HEK293 (cell line): Measurements from ENCODE around the gene NPAT.

ENCODE experiments used
- CTCF ChIA-PET: fragments of 350-600 bp; formaldehyde crosslinking; extraction: SDS; loops from one replicate; lab custom pipeline; 2021; ENCODE audit warnings: antibody characterized with exemption; lab: Yijun Ruan, JAX
- POLR2A ChIA-PET: fragments of 300-600 bp; formaldehyde crosslinking; extraction: SDS; loops from one replicate; lab custom pipeline; 2020; ENCODE audit warnings: antibody characterized with exemption, inconsistent platforms; lab: Yijun Ruan, JAX
- H3K27ac ChIP-seq: fragments of 200-500 bp; sonication (Bioruptor generic); 2 replicates; pipeline ENCODE4 v1.5.1; 2014; ENCODE audit warnings: low read depth, low read length, control low read depth, inconsistent platforms; ENCODE audit errors: extremely low read depth
- H3K36me3 ChIP-seq, 2 experiments: fragments of 200-500 bp in 1 of 2; sonication (Bioruptor generic) in 1 of 2; 1 replicate in 1 of 2; 2 replicates in 1 of 2; pipeline ENCODE4 v1.5.1; 2014 to 2017; ENCODE audit warnings: inconsistent platforms in 2 of 2, low read length in 2 of 2; ENCODE audit not compliant: control insufficient read depth in 2 of 2, insufficient read depth in 1 of 2
- H3K4me1 ChIP-seq: fragments of 200-500 bp; sonication (Bioruptor generic); 2 replicates; pipeline ENCODE4 v1.5.1; 2014; ENCODE audit warnings: mild to moderate bottlenecking, low read length, inconsistent platforms; ENCODE audit not compliant: control insufficient read depth, insufficient read depth
- H3K4me3 ChIP-seq: 2 replicates; pipeline ENCODE4 v1.5.1; 2011; ENCODE audit warnings: low read depth, mild to moderate bottlenecking, control low read depth, low read length, moderate library complexity
- H3K9me3 ChIP-seq: fragments of 200-500 bp; sonication (Bioruptor generic); 2 replicates; pipeline ENCODE4 v1.5.1; 2014; ENCODE audit warnings: low read depth, low read length, inconsistent platforms; ENCODE audit not compliant: control insufficient read depth, insufficient read depth
- EGR2 ChIP-seq: fragments of 450-650 bp; formaldehyde crosslinking; IDR thresholded peaks from 2 replicates; pipeline ENCODE4 v1.5.1; 2016; ENCODE audit warnings: low read depth, missing biosample characterization, missing genetic modification characterization
- OSR2 ChIP-seq: fragments of 450-650 bp; formaldehyde crosslinking; IDR thresholded peaks from 2 replicates; pipeline ENCODE4 v1.5.1; 2016; ENCODE audit warnings: missing biosample characterization, missing genetic modification characterization
- PRDM6 ChIP-seq: fragments of 450-650 bp; formaldehyde crosslinking; IDR thresholded peaks from 2 replicates; pipeline ENCODE4 v1.5.1; 2017; ENCODE audit warnings: missing biosample characterization, missing genetic modification characterization
- TRIM28 ChIP-seq: IDR thresholded peaks from 2 replicates; pipeline ENCODE4 v1.6.1; 2011; ENCODE audit warnings: low read length, control low read depth, borderline replicate concordance
- YY2 ChIP-seq: fragments of 450-650 bp; formaldehyde crosslinking; IDR thresholded peaks from 2 replicates; pipeline ENCODE4 v1.5.1; 2016; ENCODE audit warnings: missing biosample characterization, missing genetic modification characterization
- ZFP41 ChIP-seq: fragments of 450-650 bp; formaldehyde crosslinking; IDR thresholded peaks from 2 replicates; pipeline ENCODE4 v1.5.1; 2016; ENCODE audit warnings: missing biosample characterization, missing genetic modification characterization, borderline replicate concordance
- ZNF10 ChIP-seq: fragments of 450-650 bp; formaldehyde crosslinking; IDR thresholded peaks from 2 replicates; pipeline ENCODE4 v1.5.1; 2017; ENCODE audit warnings: missing biosample characterization, missing genetic modification characterization
- ZNF121 ChIP-seq: fragments of 450-650 bp; formaldehyde crosslinking; IDR thresholded peaks from 2 replicates; pipeline ENCODE4 v1.5.1; 2016; ENCODE audit warnings: missing biosample characterization, missing genetic modification characterization
- ZNF146 ChIP-seq: fragments of 450-650 bp; formaldehyde crosslinking; IDR thresholded peaks from 2 replicates; pipeline ENCODE4 v1.5.1; 2016; ENCODE audit warnings: missing biosample characterization, missing genetic modification characterization
- ZNF174 ChIP-seq: fragments of 450-650 bp; formaldehyde crosslinking; IDR thresholded peaks from 2 replicates; pipeline ENCODE4 v1.5.0; 2017; ENCODE audit warnings: missing biosample characterization, mild to moderate bottlenecking, missing genetic modification characterization
- ZNF184 ChIP-seq: fragments of 450-650 bp; IDR thresholded peaks from 2 replicates; pipeline ENCODE4 v1.5.1; 2018; ENCODE audit warnings: missing biosample characterization, mild to moderate bottlenecking, missing genetic modification characterization
- ZNF280C ChIP-seq: fragments of 450-650 bp; formaldehyde crosslinking; IDR thresholded peaks from 2 replicates; pipeline ENCODE4 v1.5.1; 2016; ENCODE audit warnings: missing biosample characterization, missing genetic modification characterization
- ZNF394 ChIP-seq: fragments of 450-650 bp; formaldehyde crosslinking; IDR thresholded peaks from 2 replicates; pipeline ENCODE4 v1.5.1; 2016; ENCODE audit warnings: missing biosample characterization, missing genetic modification characterization, mild to moderate bottlenecking, moderate library complexity, borderline replicate concordance
- ZNF423 ChIP-seq: fragments of 450-650 bp; formaldehyde crosslinking; IDR thresholded peaks from 2 replicates; pipeline ENCODE4 v1.5.1; 2016; ENCODE audit warnings: missing biosample characterization, missing genetic modification characterization
- ZNF654 ChIP-seq: fragments of 450-650 bp; formaldehyde crosslinking; IDR thresholded peaks from 2 replicates; pipeline ENCODE4 v1.5.1; 2016; ENCODE audit warnings: low read depth, missing biosample characterization, missing genetic modification characterization
- ZNF664 ChIP-seq: fragments of 450-650 bp; formaldehyde crosslinking; IDR thresholded peaks from 2 replicates; pipeline ENCODE4 v1.5.1; 2016; ENCODE audit warnings: missing biosample characterization, missing genetic modification characterization
- ZSCAN23 ChIP-seq: fragments of 450-650 bp; formaldehyde crosslinking; IDR thresholded peaks from 2 replicates; pipeline ENCODE4 v1.5.1; 2016; ENCODE audit warnings: missing biosample characterization, missing genetic modification characterization

NPAT gene

GRCh38 chr11:108237058-108237481 lies 14.6 kb upstream of the NPAT start:
- no peak overlapping the region for H3K27ac ChIP-seq
- ChIA-PET CTCF (interaction anchor here (0.8 kb wide), 1 partner anchor 14 kb away, joined by 5 read pairs; the partner anchor contains the start of gene ATM), POLR2A (no interaction called here)

GRCh38 chr11:108235633-108236032 lies 13.2 kb upstream of the NPAT start:
- no peak overlapping the region for H3K4me3 ChIP-seq
- peaks cover 5 to 76% of the 10 kb centered on the region in 2 experiments for H3K36me3 ChIP-seq
- no peaks in the 10 kb centered on the region for H3K9me3 ChIP-seq
- no peak overlapping the region for H3K27ac ChIP-seq
- H3K4me1 ChIP-seq = no peaks in the 10 kb centered on the region
- TF ChIP-seq ZNF423 (tag by site-specific recombination) (no peak), ZFP41 (tag by site-specific recombination) (no peak), ZNF664 (no peak), ZNF184 (tag by site-specific recombination) (no peak), ZNF654 (tag by site-specific recombination) (no peak), ZNF10 (tag by site-specific recombination) (no peak), ZNF121 (tag by site-specific recombination) (no peak), TRIM28 (no peak), YY2 (no peak), OSR2 (tag by site-specific recombination) (no peak), ZNF174 (tag by site-specific recombination) (no peak)
- ChIA-PET CTCF (interaction anchor here (0.6 kb wide), 1 partner anchor 91 kb away, joined by 5 read pairs; no protein-coding TSS in a partner anchor), POLR2A (no interaction called here)

More at GRCh38 chr11:108237058-108237481, 14.6 kb upstream of the NPAT start:
- TF ChIP-seq ZNF394 (tag by site-specific recombination) (no peak), ZSCAN23 (tag by site-specific recombination) (no peak), ZNF10 (tag by site-specific recombination) (no peak)
- no peaks in the 10 kb centered on the region for H3K9me3 ChIP-seq
- no peaks in the 10 kb centered on the region for H3K4me1 ChIP-seq
- no peak overlapping the region for H3K4me3 ChIP-seq
- H3K36me3 ChIP-seq = peaks cover 5 to 73% of the 10 kb centered on the region in 2 experiments

- peaks cover 5 to 76% of the 10 kb centered on the region in 2 experiments for H3K36me3 ChIP-seq
- POLR2A ChIA-PET = no interaction called here
- CTCF ChIA-PET = no interaction called here
- TF ChIP-seq ZNF146 (tag by site-specific recombination) (no peak), ZNF174 (tag by site-specific recombination) (no peak), ZNF280C (tag by site-specific recombination) (no peak), EGR2 (tag by site-specific recombination) (no peak), PRDM6 (tag by site-specific recombination) (0 out of 2 replicates have a peak, but pooled peaks have one; percentile 5)
- TF ChIP-seq, all 188 proteins: peak for 1
- no peak overlapping the region for H3K27ac ChIP-seq
- H3K4me1 ChIP-seq = no peaks in the 10 kb centered on the region
- H3K9me3 ChIP-seq = no peaks in the 10 kb centered on the region
- no peak overlapping the region for H3K4me3 ChIP-seq
Observed at GRCh38 chr11:108235192-108235591, 12.8 kb upstream of the NPAT start.
